Measurements from ENCODE around the gene TMEM266. TPM values are rescaled to one million over a fixed set of nuclear protein-coding genes. Genes with fewer than 3 reads are reported as not detected.

TMEM266 gene
- total RNA-seq, 1 donor from 2014 or later = 1.4 TPM

DNA sequence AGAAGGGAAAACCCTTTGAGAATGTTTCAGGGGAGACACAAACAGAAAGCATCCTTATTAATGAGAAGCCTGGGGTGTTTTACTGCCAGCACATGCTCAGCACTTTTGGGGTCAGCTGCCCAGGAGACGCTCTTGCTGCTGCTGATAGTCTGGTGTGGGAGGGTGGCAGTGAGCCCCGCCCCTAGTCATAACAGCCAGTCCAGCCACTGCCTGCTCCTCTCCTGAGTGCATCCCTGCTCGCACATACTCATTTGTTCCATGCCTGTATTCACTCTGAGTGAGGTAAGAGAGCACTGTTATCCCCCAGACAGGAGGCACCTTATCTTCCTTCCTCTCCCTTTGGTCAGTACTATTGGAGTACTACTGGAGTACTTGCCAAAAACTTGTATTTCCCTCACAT, 150.2 kb downstream of the TMEM266 start:
- H3K36me3 ChIP-seq = peaks cover 61% of the 10 kb centered on the region
- no peak overlapping the region for H3K27ac ChIP-seq
- H3K9me3 ChIP-seq = no peaks in the 10 kb centered on the region
- TF ChIP-seq, protein P1, sequence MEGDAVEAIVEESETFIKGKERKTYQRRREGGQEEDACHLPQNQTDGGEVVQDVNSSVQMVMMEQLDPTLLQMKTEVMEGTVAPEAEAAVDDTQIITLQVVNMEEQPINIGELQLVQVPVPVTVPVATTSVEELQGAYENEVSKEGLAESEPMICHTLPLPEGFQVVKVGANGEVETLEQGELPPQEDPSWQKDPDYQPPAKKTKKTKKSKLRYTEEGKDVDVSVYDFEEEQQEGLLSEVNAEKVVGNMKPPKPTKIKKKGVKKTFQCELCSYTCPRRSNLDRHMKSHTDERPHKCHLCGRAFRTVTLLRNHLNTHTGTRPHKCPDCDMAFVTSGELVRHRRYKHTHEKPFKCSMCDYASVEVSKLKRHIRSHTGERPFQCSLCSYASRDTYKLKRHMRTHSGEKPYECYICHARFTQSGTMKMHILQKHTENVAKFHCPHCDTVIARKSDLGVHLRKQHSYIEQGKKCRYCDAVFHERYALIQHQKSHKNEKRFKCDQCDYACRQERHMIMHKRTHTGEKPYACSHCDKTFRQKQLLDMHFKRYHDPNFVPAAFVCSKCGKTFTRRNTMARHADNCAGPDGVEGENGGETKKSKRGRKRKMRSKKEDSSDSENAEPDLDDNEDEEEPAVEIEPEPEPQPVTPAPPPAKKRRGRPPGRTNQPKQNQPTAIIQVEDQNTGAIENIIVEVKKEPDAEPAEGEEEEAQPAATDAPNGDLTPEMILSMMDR (IDR thresholded peaks at IDR 0.05) = no peak
- H3K27me3 ChIP-seq (ENCODE audit: low read depth) = no peaks in the 10 kb centered on the region
- no peaks in the 10 kb centered on the region for H3K4me1 ChIP-seq
- intact Hi-C loops (cut with DNase I) = no loop called here
- DNase-seq (no peak), ATAC-seq (no peak)
- H3K4me3 ChIP-seq = no peak overlapping the region

DNA sequence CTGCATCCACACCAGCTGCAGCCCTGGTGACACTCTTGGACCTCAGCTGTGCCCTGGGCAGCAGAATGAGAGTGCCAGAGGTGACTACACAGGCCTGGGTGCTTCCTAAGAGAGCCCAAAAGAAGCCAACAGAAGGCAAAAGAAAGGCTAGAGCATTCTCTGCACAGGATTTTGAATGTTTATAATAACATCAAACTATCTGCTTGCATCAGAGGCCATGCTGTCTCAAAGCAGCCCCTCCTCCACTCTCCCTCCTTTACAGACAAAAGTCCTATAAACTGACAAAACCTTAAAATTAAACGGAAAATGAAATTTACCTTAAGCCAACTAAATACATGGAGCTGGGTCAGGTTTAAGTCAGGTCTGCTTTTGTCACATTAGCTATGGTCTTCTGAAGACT, 155.8 kb downstream of the TMEM266 start:
- Histone ChIP-seq H3K27me3 (ENCODE audit: low read depth) (no peaks in the 10 kb centered on the region), H3K27ac (no peak overlapping the region), H3K4me1 (no peaks in the 10 kb centered on the region), H3K4me3 (no peak overlapping the region), H3K9me3 (no peaks in the 10 kb centered on the region), H3K36me3 (peaks cover 57% of the 10 kb centered on the region)
- DNase-seq = no peak
- TF ChIP-seq, protein P1 (IDR thresholded peaks at IDR 0.05) = no peak
- ATAC-seq = no peak
- intact Hi-C loops (cut with DNase I) = no loop called here

DNA sequence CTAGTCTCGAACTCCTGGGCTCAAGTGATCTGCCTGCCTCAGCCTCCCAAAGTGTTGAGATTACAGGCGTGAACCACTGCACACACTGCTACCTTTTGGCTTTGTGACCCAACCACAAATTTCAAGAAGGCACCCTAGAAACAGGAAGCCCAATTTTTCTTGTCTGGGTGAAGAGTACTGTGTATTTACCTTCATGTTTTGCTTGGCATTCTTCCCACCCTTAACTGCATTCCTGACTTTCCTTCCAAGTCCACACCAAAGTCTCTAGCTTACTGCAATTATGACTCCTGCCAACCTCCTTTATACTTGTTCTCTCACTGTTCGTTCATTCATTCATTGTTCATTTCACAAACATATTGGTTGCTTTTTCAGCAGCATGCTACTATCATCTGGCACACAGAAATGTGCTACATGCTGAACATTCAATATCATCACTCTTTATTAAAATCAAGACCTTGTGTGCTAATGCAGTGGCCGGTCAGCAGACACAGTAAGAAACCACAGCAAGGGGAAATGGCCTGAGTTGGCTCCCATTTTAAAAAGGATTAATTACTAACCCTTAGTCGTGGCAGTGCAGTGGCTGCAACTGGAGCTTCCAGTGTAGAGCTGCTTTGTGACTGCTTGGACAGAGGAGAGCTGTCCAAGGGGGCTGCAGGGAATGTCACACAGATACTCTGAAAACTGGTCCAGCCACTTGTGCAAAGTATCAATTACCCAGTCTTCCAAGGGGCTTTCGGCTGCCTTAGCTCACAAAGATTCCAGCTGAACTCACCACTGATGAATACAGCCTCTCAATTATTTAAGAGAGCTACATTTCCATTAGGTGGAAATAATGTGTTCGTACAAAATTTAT, 157.5 kb downstream of the TMEM266 start:
- peaks cover 41% of the 10 kb centered on the region for H3K36me3 ChIP-seq
- peak; percentile 74 to 81 for ATAC-seq
- H3K27ac ChIP-seq = no peak overlapping the region
- no peak for DNase-seq
- H3K4me1 ChIP-seq = no peaks in the 10 kb centered on the region
- no peaks in the 10 kb centered on the region for H3K27me3 ChIP-seq (ENCODE audit: low read depth)
- H3K4me3 ChIP-seq = no peak overlapping the region
- TF ChIP-seq, protein P1 (IDR thresholded peaks at IDR 0.05) = no peak
- intact Hi-C loops (cut with DNase I) = no loop called here
- no peaks in the 10 kb centered on the region for H3K9me3 ChIP-seq

DNA sequence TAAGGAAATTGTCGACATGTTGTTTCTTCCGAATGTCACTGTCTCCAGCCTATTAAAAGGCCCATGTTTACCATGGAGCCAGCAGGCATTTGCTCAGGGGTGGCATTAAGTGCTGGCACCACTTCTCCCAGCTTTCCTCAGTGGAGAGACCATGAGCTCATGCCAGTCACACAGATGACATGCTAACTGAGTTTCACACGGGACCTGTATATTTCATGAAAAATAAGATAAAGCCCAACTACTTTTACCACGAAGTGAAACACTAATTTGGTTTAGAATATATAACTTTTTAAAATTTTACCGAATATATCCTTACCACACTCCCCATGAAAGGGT, 158.1 kb downstream of the TMEM266 start:
- H3K4me1 ChIP-seq = no peaks in the 10 kb centered on the region

DNA sequence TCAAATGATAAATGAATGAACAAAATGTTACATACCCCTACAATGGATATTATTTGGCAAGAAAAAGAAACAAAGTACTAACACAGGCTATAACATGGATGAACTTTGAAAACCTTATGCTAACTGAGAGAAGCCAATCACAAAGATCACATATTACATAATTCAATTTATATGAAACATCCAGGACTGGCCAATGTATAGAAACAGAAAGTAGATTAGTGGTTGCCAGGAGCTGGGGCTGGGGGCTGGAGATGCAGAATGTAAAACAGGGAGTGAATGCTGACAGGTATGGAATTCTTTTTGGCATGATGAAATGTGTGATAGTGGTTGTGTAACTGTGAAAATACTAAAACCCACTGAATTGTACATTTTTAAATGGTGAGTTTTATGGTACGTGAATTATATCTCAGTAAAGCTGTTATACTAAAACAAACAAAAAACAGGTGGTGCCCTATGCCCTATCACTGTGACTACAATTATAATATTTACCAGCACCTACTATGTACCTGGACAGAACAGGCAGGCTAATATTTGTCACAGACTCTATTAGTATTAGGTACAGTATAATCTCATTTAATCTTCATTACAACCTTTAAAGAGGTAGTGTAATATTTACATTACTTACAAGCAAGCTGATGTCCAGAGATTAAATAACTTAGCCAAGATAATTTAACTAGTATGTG, 161.4 kb downstream of the TMEM266 start:
- DNase-seq (no peak), ATAC-seq (no peak)
- H3K36me3 ChIP-seq = peaks cover 33% of the 10 kb centered on the region
- intact Hi-C loops (cut with DNase I) = no loop called here
- no peaks in the 10 kb centered on the region for H3K4me1 ChIP-seq
- no peak overlapping the region for H3K4me3 ChIP-seq
- TF ChIP-seq, protein P1 (IDR thresholded peaks at IDR 0.05) = no peak
- H3K27me3 ChIP-seq (ENCODE audit: low read depth) = no peaks in the 10 kb centered on the region
- no peaks in the 10 kb centered on the region for H3K9me3 ChIP-seq
- no peak overlapping the region for H3K27ac ChIP-seq

More for the DNA sequence above, 158.1 kb downstream of the TMEM266 start:
- no peak overlapping the region for H3K4me3 ChIP-seq
- no peaks in the 10 kb centered on the region for H3K27me3 ChIP-seq (ENCODE audit: low read depth)
- H3K9me3 ChIP-seq = no peaks in the 10 kb centered on the region
- intact Hi-C loops (cut with DNase I) = no loop called here
- TF ChIP-seq, protein P1 (IDR thresholded peaks at IDR 0.05) = no peak
- H3K36me3 ChIP-seq = peaks cover 36% of the 10 kb centered on the region
- DNase-seq (no peak), ATAC-seq (no peak)
- no peak overlapping the region for H3K27ac ChIP-seq

Data from lower lobe of right lung (tissue), 2 donors.